CD4-positive, alpha-beta T cell treated with Interleukin-4 for 4 hours (primary cell): ENCODE measurements around the gene PPP6R2.

Source experiments
- DNase-seq: peaks from one replicate; pipeline ENCODE4 v3.0.0-alpha.2; 2020

The PPP6R2 gene

GRCh38 chr22:50454556-50455075, 111.5 kb downstream of the PPP6R2 start:
- DNase-seq: no peak

DNA sequence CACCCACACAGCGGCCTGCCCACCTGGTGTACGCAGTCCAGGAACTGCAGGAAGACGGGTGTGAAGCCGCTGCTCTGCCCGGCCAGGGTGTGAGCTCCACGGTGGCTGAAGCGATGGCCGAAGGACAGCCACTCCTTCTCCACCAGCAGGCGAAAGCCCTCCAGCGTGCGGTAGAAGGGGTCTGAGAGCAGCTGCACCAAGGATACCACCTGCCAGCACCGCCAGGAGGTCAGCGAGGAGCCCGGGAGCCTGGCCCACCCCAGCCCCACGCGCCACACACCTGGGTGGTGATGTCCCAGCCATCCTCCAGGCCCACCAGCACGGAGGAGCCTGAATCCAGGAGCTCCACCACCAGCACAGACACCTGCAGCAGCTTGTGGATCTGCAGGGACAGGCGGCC, 112.1 kb downstream of the PPP6R2 start:
- DNase-seq: no peak

DNA sequence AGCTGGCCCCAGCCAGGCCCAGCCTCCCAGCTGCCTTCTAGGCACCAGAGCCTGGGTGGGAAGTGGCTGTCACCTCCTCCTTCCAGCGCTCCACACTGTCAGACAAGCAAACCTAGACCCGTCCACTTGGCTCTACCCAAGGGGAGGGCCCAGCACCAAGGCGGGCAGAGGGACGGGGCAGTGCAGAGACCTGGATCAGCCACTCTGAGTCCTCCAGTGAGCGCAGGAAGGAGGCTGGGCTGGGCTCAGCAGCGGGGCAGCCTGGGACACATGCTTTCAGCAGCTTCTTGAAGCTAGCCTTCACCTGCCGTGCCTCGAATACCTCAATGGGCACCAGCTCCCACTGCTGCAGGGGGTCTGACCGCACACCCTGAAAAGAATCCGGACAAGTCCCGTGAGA, 112.9 kb downstream of the PPP6R2 start:
- no peak for DNase-seq

DNA sequence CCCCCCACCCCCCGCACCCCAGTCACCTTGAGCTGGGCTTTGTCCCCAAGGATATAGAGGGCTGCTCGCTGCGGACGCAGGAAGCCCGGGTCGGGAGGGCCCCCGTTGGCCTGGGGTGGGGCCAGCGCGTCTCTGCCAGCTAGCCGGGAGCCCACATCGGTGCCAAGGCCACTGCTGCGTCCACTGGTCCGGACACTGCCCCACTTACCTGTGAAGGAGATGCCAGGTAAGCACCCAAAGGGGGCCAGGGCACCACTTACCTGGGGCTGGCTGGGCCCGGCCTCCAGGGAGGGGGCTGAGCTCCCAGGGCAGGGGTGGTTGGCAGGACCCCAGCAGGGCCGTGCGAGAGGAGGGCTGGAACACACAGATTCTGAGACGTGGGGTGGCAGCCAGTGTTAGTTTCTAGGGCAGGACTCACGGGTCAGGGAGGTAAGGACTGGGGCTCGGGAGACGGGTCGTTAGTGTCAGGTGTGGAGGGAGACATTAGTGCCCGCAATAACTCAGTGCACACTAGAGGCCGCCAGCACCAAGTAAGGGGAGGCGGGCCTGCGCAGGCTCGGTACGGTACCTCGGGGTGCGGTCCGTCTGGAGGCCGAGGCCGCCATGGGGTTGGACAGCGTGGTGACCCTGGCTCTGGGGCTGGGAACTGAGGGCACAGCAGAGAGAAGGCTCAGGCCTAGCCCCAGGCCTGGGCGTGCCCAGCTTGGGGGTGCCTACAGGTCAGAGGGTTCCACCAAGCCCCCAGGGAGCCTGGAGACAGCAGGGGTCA, 113.5 kb downstream of the PPP6R2 start:
- DNase-seq: no peak

DNA sequence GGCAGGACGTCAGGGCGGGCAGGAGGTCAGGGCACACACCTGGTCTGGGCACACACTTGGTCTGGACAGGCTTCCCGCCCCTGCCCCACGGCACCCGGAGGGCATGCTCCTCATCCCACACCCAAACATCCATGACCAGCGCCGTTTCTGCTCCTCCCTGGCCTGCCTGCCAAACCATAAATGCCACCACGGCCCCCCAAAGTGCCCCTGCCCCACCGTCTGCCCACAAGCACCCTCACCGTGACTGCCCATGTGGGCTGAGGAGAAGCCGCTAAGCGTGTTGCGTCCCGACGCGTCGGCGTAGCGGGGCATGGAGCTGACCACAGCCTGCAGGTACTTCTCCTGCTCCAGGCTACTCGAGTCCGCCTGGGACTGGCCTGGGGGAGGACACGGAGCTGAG, 115.9 kb downstream of the PPP6R2 start:
- DNase-seq: no peak

DNA sequence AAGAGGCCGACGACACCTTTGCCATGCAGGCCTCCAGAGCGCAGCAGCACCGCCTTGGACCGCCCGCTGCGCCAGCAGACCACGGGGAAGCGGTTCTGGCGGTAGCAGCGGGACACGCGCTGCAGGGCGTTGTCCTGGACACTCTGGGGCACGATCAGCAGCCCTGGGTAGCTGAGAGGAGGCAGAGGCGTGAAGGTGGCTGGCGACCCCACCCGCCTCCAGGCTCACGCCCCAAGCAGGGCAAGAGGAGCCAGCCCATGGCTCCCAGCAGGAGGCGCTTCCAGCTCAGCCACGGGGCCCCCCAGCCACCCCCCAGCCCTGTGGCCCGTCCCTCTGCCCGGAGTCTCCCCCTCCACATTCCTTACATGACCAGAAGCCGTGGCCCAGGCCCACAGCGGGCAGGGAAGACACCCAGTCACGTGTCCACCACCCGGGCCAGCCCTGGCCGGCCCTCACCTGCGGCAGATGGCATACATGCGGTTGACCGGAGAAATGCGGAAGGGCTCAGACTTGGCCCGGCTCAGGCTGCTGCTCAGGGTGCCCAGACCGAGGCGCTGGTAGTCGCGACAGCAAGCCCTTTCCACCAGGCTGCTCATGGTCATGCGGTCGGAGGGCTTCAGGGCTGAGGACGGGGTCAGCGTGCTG, 116.5 kb downstream of the PPP6R2 start:
- no peak for DNase-seq

- no peak for DNase-seq
Measured at GRCh38 chr22:50460938-50461337, 117.8 kb downstream of the PPP6R2 start.

DNA sequence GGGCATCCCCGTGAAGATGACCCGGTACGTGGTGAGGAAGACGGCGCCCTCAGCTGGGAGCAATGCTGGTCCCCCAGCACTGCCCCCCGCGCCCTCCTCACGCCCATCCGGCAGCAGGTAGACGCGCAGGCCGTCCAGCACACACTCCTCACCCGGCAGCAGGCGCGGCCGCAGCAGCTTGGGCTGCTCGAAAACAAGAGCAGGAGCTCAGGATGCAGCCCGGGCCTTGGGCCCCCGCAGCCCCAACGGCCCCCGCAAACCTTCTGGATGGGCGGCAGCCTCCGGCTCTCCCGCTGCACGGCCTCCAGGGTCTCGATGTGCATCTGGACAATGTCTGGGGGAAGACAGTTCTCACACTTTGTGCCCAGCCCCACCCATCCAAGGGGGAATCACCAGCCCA, 118.4 kb downstream of the PPP6R2 start:
- DNase-seq: no peak

- no peak for DNase-seq
Measured at GRCh38 chr22:50461979-50462540, 118.9 kb downstream of the PPP6R2 start.

- no peak for DNase-seq
Measured at GRCh38 chr22:50463188-50463900, 120.2 kb downstream of the PPP6R2 start.

DNA sequence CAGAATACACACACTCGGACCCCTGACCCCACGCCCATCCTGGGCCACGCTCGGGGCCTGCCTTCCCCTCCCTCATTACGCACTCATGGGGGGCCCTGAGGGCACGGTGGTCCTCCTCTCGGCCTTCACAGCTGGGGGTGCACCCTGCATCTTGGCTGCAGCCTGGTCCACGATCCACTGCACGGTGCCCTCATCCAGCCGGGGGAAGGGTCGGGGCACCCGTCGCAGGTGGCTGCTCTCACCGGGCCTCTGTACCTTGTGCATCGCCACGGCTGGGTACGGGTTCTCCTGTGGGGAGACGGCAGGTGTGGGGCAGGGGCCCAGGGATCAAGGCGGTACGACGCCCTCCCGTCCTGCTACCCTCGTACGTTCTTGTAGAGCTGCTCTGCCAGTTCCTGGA, 121.3 kb downstream of the PPP6R2 start:
- no peak for DNase-seq

DNA sequence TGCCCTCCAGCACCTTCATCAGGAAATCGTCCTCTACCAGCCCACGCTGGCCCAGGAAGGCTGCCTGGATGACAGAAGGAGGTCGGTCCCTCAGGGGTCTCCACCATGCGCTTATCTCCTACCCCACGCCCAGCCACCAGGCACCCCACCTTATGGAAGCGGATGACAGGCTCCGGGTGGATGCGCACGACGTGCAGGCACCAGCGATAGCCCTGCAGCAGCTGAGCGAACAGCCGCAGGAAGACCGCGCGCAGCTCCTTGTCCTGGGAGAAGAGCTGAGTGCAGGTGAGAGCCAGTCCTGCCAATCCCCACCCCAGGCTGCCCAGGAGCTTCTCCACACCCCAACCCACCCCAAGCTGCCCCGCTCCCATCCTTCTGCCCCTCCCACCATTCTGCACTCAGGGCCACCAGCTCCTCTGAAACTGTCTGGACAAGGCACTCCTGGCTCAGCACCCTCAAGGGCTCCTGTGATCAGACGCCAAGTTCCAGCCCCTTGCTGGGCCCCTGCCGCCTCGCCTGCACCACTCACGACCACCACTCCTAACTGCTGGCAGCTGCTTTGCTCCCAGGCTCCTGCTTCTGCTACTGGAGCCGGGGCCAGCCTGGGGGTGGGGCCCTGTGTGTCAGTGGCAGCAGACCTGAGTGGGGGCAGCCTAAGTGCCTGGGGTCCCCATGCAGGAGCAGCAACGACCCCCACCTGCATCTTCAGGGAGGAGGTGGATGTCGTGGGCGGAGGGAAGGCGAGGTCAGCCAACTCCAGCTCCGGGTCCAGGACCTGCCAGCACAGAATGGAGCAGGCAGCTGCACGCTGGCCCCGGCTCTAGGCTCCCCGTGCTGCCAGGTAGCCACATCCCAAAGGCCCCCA, 122.2 kb downstream of the PPP6R2 start:
- no peak for DNase-seq

DNA sequence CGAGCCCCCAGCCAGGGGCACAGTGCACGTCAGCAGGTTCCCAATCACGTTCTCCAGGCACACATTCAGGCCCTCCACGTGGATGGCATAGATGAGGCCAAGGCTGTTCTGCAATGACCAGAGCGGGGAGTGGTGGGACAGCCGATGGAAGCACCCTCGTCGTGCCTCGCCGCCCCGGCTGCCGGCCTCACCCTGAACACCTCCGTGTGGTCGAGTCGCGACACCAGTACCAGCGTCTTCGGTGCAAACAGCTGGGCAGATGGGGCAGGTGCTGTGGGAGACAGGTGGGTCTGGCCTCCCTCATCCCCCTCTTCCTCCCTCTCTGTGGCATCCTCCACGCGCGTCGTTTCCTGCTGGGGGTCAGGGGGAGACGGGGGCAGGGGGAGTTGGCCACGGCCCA, 124.2 kb downstream of the PPP6R2 start:
- no peak for DNase-seq

DNA sequence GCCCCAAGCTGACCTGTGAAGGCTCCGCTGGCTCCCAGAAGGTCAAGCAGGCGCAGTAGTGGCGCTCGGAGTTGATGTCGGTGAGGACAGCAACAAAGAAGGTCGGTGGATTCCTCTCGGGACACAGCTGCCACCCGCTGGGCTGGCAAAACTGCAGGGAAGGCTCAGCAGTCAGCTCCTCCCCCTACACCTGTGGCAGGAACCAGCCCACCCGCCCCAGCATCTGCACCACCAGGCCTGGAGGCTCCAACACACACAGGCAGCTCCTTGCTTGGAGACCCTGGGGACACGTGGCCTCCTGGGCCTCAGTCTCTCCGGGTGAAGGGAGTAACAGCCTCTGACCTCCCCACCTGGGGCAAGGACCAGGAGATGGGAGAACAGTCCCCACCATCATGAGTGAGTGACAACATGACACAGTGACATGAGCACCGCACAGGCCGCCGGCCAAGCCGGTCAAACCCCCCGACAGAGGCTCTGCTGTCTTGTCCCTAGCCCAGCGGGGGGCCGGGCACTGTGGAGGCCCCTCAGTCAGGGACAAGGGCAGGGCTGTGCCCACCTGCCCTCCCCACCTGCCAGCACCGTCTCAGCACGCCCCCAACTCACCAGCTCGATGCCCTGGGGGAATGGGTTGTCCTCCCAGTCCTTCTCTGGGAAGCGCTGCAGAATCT, 124.8 kb downstream of the PPP6R2 start:
- DNase-seq: no peak

- no peak for DNase-seq
Measured at GRCh38 chr22:50468626-50469025, 125.5 kb downstream of the PPP6R2 start.

DNA sequence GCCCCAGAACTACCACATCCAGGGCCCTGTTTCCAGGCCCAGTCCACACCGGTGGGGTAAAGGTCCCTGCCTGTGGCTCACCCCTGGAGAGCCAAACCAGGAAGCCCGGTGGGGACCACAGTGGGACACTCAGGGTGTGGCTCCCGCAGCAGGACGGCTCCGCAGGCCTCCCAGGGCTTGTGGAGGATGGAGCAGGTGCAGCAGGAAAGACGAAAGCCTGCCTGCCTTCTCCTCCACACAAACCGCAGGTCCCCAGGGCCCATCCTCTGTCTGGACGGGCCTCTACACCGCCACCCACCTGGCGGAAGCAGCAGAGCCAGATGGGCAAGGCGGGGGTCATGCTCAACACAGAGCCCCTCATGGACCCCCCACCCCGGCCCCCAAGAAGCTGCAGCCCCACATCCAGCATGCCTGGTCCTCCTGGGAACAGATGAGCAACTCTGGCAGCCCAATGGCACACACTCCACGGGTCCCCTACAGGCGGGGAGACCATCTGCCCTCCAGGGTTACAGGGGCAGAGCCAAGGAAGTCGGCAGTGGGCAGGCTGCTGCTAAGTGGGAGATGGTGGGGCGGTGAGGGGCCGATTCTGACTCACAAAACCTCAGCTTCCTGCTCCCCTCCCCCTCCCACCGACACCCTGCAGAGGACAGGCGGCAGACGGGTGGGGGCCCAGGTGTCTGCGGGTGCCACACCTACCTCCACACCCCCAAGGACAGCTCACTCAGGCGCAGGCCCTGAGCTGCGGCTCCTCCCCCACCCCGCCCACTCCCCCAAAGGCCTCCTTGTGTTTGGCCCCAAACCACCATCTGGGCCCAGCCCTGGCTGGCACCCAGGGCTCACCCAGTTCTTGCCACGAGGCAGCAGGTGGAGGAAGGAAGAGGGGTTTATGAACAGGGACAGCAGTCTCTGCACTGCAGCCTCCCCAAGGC, 126.5 kb downstream of the PPP6R2 start:
- peak; percentile 100 for DNase-seq

DNA sequence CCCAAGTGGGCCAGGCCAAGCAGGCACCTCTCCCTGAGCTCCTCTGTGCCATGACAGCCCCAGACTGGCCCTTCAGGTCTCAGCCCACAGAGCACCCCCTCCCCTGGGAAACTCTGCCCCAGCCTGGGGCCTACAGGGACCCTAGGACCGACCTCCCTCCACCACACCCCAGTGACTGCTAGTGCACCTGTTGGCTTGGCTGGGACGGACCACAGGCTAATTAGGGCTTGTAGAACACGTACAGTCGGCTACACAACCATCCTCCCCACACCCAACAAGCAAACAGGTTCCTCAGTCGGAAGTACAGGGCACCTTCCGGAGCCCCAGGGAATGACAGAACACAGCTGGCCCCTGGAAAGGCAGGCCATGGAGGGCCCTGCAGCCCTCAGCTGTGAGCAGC, 127.4 kb downstream of the PPP6R2 start:
- DNase-seq: no peak

- DNase-seq: no peak
Measured at GRCh38 chr22:50471197-50471847, 128.2 kb downstream of the PPP6R2 start.

- no peak for DNase-seq
Measured at GRCh38 chr22:50471962-50472361, 128.8 kb downstream of the PPP6R2 start.

DNA sequence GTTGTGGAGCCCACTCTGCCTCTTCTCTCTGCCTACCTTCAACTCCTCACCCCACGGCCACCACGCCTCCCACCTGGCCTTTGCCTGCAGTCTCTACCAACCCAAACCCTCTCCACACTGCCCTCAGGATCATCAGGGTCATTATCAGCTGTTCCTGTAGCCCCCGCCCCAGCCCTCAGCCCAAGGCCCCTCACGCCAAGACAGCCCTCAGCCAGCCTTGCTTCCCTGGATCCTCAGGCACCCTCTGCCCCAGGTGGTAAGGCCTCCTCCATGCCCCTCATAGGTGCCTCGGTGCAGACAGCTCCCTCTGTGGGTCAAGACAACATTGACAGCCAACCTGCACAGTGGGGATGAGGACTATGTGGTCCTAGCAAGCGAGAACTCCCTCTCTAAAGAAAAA, 130.0 kb downstream of the PPP6R2 start:
- DNase-seq: peak; percentile 59
